SU-DHL-6 (cell line): Measurements from ENCODE around the gene DGKB.

Experiments used
- CTCF ChIP-seq: fragments of 200-600 bp; sonication (generic); IDR thresholded peaks from one replicate; pipeline ENCODE4 v1.5.1; 2017; ENCODE audit warnings: antibody characterized with exemption, mild to moderate bottlenecking, low read length, moderate library complexity; ENCODE audit not compliant: insufficient read depth, poor library complexity, severe bottlenecking
- EZH2phosphoT487 ChIP-seq: fragments of 200-600 bp; sonication (generic), shearing (Covaris generic); conservative IDR thresholded peaks from 2 replicates; pipeline ENCODE4 v1.6.1; 2018; ENCODE audit warnings: mild to moderate bottlenecking, antibody characterized with exemption, low read length, moderate library complexity, mixed read lengths

GRCh38 chr7:14888962-14889361, 13.6 kb downstream of the DGKB start:
- TF ChIP-seq CTCF (no peak), EZH2phosphoT487 (no peak)
